GM12874 (cell line): ENCODE results near the gene TREM2.

ENCODE experiments used
- CTCF ChIP-seq: IDR thresholded peaks from 2 replicates; pipeline ENCODE4 v1.5.1; 2011; ENCODE audit warnings: low read depth, mild to moderate bottlenecking, control low read depth, low read length, moderate library complexity; ENCODE audit not compliant: insufficient read depth

The TREM2 gene

GRCh38 chr6:41179163-41179562 is 16.2 kb upstream of the TREM2 start:
- TF ChIP-seq CTCF, result no peak

- TF ChIP-seq CTCF, result no peak
Measured at GRCh38 chr6:41177695-41178094, 14.8 kb upstream of the TREM2 start.

GRCh38 chr6:41177287-41177686 is 14.4 kb upstream of the TREM2 start:
- no peak for TF ChIP-seq CTCF

GRCh38 chr6:41176189-41176588 is 13.3 kb upstream of the TREM2 start:
- TF ChIP-seq CTCF, result no peak

GRCh38 chr6:41175084-41175483 is 12.2 kb upstream of the TREM2 start:
- TF ChIP-seq CTCF, result no peak

- TF ChIP-seq CTCF, result no peak
Measured at GRCh38 chr6:41174610-41175009, 11.7 kb upstream of the TREM2 start.

- TF ChIP-seq CTCF, result no peak
Measured at GRCh38 chr6:41171908-41172307, 9.0 kb upstream of the TREM2 start.
